ENCODE data around the gene KRTAP19-8.

GRCh38 chr21:31084689-31085088, 46.4 kb upstream of the KRTAP19-8 start:
- no peak for TF ChIP-seq POLR2A (IDR thresholded peaks at IDR 0.05)
- no peak for TF ChIP-seq CTCF (IDR thresholded peaks at IDR 0.05)

All from uterus (tissue), 2 donors.